Body of pancreas (tissue), 4 donors: ENCODE measurements around the gene FTH1.

Source experiments
- POLR2A ChIP-seq, 3 donors: fragments of 450-650 bp; IDR thresholded peaks; one replicate each; pipeline ENCODE4 v1.6.1; 2016; ENCODE audit warnings: antibody characterized with exemption in 3 of 3, mild to moderate bottlenecking in 2 of 3
- TF ChIP-seq, protein P1 (sequence below), 7 experiments: fragments of 450-650 bp in 4 of 7; fragments of 200-600 bp in 3 of 7; sonication (generic) in 3 of 7; IDR thresholded peaks; one replicate each; pipeline ENCODE4 v1.5.1; 2016 to 2019; ENCODE audit warnings: antibody characterized with exemption in 7 of 7

DNA sequence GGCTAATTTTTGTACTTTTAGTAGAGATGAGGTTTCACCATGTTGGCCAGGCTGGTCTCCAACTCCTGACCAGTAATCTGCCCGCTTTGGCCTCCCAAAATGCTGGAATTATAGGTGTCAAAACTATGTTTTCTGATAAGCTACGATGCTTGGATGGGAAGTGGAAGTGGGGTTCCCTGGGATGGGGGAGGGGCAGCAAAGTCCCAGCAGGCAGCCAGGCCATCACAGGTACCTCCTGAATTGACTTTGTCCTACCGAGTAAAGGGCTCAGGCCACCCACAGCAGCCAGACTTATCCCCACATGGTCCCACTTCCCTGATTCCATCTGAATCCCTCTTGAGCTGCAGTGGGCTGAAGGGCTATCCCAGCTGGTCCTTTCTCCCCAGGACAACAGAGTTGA, 6.9 kb downstream of the FTH1 start:
- TF ChIP-seq, protein P1, sequence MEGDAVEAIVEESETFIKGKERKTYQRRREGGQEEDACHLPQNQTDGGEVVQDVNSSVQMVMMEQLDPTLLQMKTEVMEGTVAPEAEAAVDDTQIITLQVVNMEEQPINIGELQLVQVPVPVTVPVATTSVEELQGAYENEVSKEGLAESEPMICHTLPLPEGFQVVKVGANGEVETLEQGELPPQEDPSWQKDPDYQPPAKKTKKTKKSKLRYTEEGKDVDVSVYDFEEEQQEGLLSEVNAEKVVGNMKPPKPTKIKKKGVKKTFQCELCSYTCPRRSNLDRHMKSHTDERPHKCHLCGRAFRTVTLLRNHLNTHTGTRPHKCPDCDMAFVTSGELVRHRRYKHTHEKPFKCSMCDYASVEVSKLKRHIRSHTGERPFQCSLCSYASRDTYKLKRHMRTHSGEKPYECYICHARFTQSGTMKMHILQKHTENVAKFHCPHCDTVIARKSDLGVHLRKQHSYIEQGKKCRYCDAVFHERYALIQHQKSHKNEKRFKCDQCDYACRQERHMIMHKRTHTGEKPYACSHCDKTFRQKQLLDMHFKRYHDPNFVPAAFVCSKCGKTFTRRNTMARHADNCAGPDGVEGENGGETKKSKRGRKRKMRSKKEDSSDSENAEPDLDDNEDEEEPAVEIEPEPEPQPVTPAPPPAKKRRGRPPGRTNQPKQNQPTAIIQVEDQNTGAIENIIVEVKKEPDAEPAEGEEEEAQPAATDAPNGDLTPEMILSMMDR (IDR thresholded peaks at IDR 0.05) = no peak
- no peak for TF ChIP-seq POLR2A (IDR thresholded peaks at IDR 0.05)
